Transverse colon (tissue), 4 donors: ENCODE measurements around the gene SLX4. TPM values are rescaled to one million over a fixed set of nuclear protein-coding genes. Genes with fewer than 3 reads are reported as not detected.
"Not testable (repeated sequence)": the region's sequence is repeated elsewhere in the genome, so short reads cannot be mapped to it uniquely, and the experiment has no call there.

Source experiments
- DNase-seq: peaks from one replicate; pipeline ENCODE4 v3.0.0-alpha.2; 2019
- H3K27ac ChIP-seq, 4 donors: fragments of 200-600 bp; sonication (generic); 2 replicates each; pipeline ENCODE4 v1.5.1; 2016 to 2018; ENCODE audit warnings: inconsistent platforms in 4 of 4
- H3K27me3 ChIP-seq: fragments of 200-600 bp; sonication (generic); 2 replicates; pipeline ENCODE4 v1.5.1; 2017; ENCODE audit warnings: inconsistent platforms
- H3K36me3 ChIP-seq, 4 donors: fragments of 200-600 bp; sonication (generic); 2 replicates each; pipeline ENCODE4 v1.5.1; 2017 to 2019; ENCODE audit warnings: inconsistent platforms in 4 of 4
- H3K4me1 ChIP-seq, 4 donors: fragments of 200-600 bp; sonication (generic); 2 replicates each; pipeline ENCODE4 v1.5.1; 2017 to 2020; ENCODE audit warnings: inconsistent platforms in 4 of 4
- H3K4me3 ChIP-seq, 4 donors: fragments of 200-600 bp; sonication (generic); 1 replicate in 1 of 4; 2 replicates in 3 of 4; pipeline versions ENCODE4 v1.5.1 to v1.6.1; 2017 to 2019; ENCODE audit warnings: inconsistent platforms in 4 of 4
- H3K9me3 ChIP-seq, 2 donors: fragments of 200-600 bp; sonication (generic); 2 replicates each; pipeline ENCODE4 v1.5.1; 2017 to 2019; ENCODE audit warnings: inconsistent platforms in 2 of 2
- EP300 ChIP-seq: sonication (generic); formaldehyde crosslinking; IDR thresholded peaks from one replicate; pipeline ENCODE4 v1.6.1; 2017; ENCODE audit warnings: antibody characterized with exemption, low read depth
- POLR2A ChIP-seq: fragments of 450-650 bp; IDR thresholded peaks from one replicate; pipeline ENCODE4 v1.6.1; 2016; ENCODE audit warnings: antibody characterized with exemption, mild to moderate bottlenecking, moderate library complexity
- POLR2AphosphoS5 ChIP-seq, 3 donors: sonication (generic); formaldehyde crosslinking; IDR thresholded peaks; one replicate each; pipeline ENCODE4 v1.6.1; 2016; ENCODE audit warnings: antibody characterized with exemption in 3 of 3
- WGBS, 2 donors: methylation state at CpG; one replicate each; pipeline ENCODE4 v1.1.5; 2018; ENCODE audit warnings: low coverage in 1 of 2; 5-methylcytosine and 5-hydroxymethylcytosine counted together
- in situ Hi-C, 4 donors: fragments of 200-750 bp; cut with MboI; loops; one replicate each; pipeline versions ENCODE4 v1.15.0 to v1.15.1; 2017; ENCODE audit warnings: low sequenced_read_pairs in 3 of 4, low pct_ligation_motif_present in 1 of 4, low pct_unique_long_range_greater_than_20kb in 1 of 4
- intact Hi-C: fragments of 100-400 bp; cut with DNase I; formaldehyde crosslinking; loops from one replicate; pipeline ENCODE4 v1.15.1; 2023; ENCODE audit warnings: low total_unique reads
- total RNA-seq, 4 donors: library from RNA; depleted of rRNA; stranded (reverse); fragments of >200 nt; gene quantifications; one replicate each; pipeline ENCODE4 v1.1.0, GENCODE V29; 2016
- TF ChIP-seq, protein P1 (sequence below), 5 experiments: fragments of 200-600 bp in 3 of 5; fragments of 450-650 bp in 2 of 5; sonication (generic) in 3 of 5; IDR thresholded peaks; 1 replicate in 2 of 5; 2 replicates in 3 of 5; pipeline ENCODE4 v1.5.1; 2016 to 2017; ENCODE audit warnings: antibody characterized with exemption in 5 of 5, inconsistent platforms in 3 of 5, mild to moderate bottlenecking in 2 of 5, moderate library complexity in 1 of 5

Gene SLX4
- total RNA-seq, 4 donors from 2014 or later: 3.0 to 11.5 (median 4.9) TPM

GRCh38 chr16:3612510-3613466 lies 1.4 kb upstream of the SLX4 start:
- no peaks in the 10 kb centered on the region for H3K36me3 ChIP-seq
- H3K4me3 ChIP-seq: peak overlapping the region in 3 of 4 donors; percentile 86 to 94 (median 88)
- TF ChIP-seq, protein P1, sequence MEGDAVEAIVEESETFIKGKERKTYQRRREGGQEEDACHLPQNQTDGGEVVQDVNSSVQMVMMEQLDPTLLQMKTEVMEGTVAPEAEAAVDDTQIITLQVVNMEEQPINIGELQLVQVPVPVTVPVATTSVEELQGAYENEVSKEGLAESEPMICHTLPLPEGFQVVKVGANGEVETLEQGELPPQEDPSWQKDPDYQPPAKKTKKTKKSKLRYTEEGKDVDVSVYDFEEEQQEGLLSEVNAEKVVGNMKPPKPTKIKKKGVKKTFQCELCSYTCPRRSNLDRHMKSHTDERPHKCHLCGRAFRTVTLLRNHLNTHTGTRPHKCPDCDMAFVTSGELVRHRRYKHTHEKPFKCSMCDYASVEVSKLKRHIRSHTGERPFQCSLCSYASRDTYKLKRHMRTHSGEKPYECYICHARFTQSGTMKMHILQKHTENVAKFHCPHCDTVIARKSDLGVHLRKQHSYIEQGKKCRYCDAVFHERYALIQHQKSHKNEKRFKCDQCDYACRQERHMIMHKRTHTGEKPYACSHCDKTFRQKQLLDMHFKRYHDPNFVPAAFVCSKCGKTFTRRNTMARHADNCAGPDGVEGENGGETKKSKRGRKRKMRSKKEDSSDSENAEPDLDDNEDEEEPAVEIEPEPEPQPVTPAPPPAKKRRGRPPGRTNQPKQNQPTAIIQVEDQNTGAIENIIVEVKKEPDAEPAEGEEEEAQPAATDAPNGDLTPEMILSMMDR (IDR thresholded peaks at IDR 0.05): no peak
- TF ChIP-seq POLR2AphosphoS5 (IDR thresholded peaks at IDR 0.05) (no peak), POLR2A (no peak), EP300 (no peak)
- in situ Hi-C loops (no loop called here), intact Hi-C loops (no loop called here)
- H3K9me3 ChIP-seq: no peaks in the 10 kb centered on the region
- H3K4me1 ChIP-seq: peaks cover 6 to 23% (median 18%) of the 10 kb centered on the region in 4 donors
- no peak for DNase-seq
- 71 to 89% methylated on average over 22 to 34 of the region's 34 CpGs for WGBS, 2 donors
- H3K27me3 ChIP-seq: no peaks in the 10 kb centered on the region
- H3K27ac ChIP-seq: peak overlapping the region in 3 of 4 donors; percentile 84 to 90 (median 86)

DNA sequence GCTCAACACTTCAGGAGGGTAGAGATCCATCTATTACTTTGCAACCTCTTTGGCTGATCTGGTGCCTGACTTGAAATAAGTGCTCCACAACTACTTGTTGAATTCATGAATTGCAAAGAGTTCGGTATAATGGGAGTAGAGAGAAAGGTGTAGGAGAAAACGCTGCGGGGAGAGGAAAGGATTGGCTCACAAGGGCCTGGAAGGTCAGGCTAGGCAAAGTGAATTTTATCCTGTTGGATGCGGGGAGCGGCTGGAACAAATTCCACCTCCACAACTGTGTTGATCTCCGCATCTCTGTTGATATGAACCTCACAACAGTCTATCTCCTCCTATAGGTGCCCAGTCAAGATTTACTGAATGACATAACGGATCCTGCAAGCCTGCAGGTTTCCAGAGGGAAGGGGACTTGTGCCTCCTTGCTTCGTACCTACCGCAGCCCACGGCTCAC lies 684 bp downstream of the SLX4 start:
- intact Hi-C loops (no loop called here), in situ Hi-C loops (no loop called here)
- Histone ChIP-seq H3K36me3 (no peaks in the 10 kb centered on the region), H3K27ac (peak overlapping the region; percentile 84 to 93 (median 88)), H3K4me3 (peak overlapping the region; percentile 86 to 99 (median 91)), H3K9me3 (no peaks in the 10 kb centered on the region), H3K27me3 (no peaks in the 10 kb centered on the region), H3K4me1 (peaks cover 6 to 23% (median 18%) of the 10 kb centered on the region in 4 donors)
- no peak for TF ChIP-seq EP300
- TF ChIP-seq POLR2AphosphoS5 (IDR thresholded peaks at IDR 0.05): no peak
- TF ChIP-seq, protein P1 (IDR thresholded peaks at IDR 0.05): no peak
- no peak for TF ChIP-seq POLR2A
- no peak for DNase-seq
- WGBS, 2 donors: 1 to 20% methylated on average over 1 to 9 of the region's 10 CpGs

DNA sequence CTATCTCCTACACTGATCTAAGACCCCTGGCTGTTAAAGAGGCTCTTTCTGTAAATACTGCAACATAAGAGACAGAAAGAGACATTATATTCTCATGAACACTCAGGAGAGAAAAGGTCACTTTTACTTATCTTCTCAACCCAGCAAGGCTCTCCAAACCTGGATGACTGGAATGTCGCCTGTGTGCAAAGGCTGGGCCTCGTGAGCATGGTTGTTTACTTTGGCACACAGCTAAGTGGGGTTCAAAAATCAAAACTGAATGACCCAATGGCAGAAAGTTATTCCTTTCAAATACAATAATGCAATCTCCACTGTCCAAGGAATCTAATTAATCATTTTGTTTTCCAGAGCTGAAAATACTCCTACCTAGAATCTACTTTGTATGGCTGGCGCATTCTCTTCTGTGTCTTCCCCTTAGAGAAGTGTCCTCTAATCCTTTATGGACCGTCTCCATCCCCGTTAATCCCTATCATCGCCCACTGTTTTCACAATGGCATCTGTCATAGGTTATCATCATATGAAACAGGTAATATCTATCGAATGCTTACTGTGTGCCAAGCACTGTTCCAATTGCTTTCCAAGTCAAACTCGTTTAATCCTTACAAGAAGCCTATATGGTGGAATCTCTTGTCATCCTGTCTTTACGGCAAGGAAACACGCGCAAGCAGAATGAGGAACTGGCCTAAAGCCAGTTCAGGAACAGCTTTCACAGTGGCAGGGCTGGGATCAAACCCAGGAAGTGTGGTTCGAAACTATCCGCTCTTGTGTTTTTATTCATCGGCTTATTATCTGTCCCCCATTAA lies 1.3 kb downstream of the SLX4 start:
- Histone ChIP-seq H3K27ac (peak overlapping the region in 1 of 4 donors; percentile 84), H3K27me3 (no peaks in the 10 kb centered on the region), H3K36me3 (no peaks in the 10 kb centered on the region), H3K4me1 (peaks cover 6 to 23% (median 18%) of the 10 kb centered on the region in 4 donors), H3K9me3 (no peaks in the 10 kb centered on the region), H3K4me3 (peak overlapping the region in 3 of 4 donors; percentile 86 to 94 (median 88))
- TF ChIP-seq POLR2A: no peak
- TF ChIP-seq POLR2AphosphoS5 (IDR thresholded peaks at IDR 0.05): no peak
- TF ChIP-seq, protein P1 (IDR thresholded peaks at IDR 0.05): no peak
- no peak for TF ChIP-seq EP300
- 55 to 87% methylated on average over 4 to 14 of the region's 14 CpGs for WGBS, 2 donors
- DNase-seq: no peak
- intact Hi-C loops: no loop called here
- in situ Hi-C loops: no loop called here

- H3K36me3 ChIP-seq, intact Hi-C loops, in situ Hi-C loops, DNase-seq, H3K9me3 ChIP-seq, H3K4me3 ChIP-seq, H3K27ac ChIP-seq, H3K27me3 ChIP-seq: not testable (repeated sequence)
- peaks cover 6 to 23% (median 18%) of the 10 kb centered on the region in 4 donors for H3K4me1 ChIP-seq
- 91 to 96% methylated on average over 8 to 13 of the region's 13 CpGs for WGBS, 2 donors
These were observed 2.4 kb downstream of the SLX4 start for GRCh38 chr16:3608976-3609375.
